ENCODE measurements around the gene AMIGO2. TPM values are rescaled to one million over a fixed set of nuclear protein-coding genes. Genes with fewer than 3 reads are reported as not detected.

Gene AMIGO2
- total and polyA plus RNA-seq, 9 of the 15 experiments (the other 6 are each of a cell fraction or from before 2014, with no cell fraction given) = 2.0 to 8.3 (median 3.8) TPM

DNA sequence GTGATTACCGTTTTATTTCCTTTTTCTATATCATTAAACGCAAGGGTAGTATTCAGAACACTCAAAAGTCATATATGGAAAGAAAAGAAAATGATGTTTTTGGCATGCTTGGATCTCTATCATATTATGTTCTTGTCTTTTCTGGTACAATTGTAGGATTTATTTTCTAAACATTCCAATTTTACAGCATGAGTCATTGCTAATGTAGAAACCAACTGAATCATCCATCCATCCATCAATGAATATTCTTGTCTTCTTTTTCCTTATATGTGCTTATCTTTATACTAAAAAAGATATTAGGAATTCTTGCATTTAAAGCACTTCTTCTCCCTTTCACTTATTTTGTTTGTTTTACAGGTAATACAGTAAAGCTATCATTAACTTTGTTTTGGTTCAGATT is 20.4 kb upstream of the AMIGO2 start:
- no peak overlapping the region for H3K4me2 ChIP-seq (ENCODE audit: insufficient read depth, low read length)
- no peaks in the 10 kb centered on the region for H3K9me3 ChIP-seq (replicated peaks; ENCODE audit: control insufficient read depth, insufficient read depth, low read depth, low read length)
- no peaks in the 10 kb centered on the region for H3K9me1 ChIP-seq (ENCODE audit: control insufficient read depth, insufficient read depth, low read length)
- no TSS peak for BruUV-seq (replicated peaks)
- no peak overlapping the region for H3K27ac ChIP-seq (ENCODE audit: extremely low read depth, low read depth, low read length)
- no peak overlapping the region for H3K4me3 ChIP-seq
- no peaks in the 10 kb centered on the region for H3K4me1 ChIP-seq (replicated peaks in 1 of 2; ENCODE audit: control insufficient read depth in 2 of 2, insufficient read depth in 2 of 2, low read length in 2 of 2)
- POLR2A ChIA-PET = no interaction called here
- intact Hi-C loops (cut with micrococcal nuclease) = no loop called here
- in situ Hi-C loops (cut with MboI) = no loop called here
- no peak overlapping the region for H3K9ac ChIP-seq (ENCODE audit: insufficient read depth in 1 of 2, low read depth in 2 of 2, low read length in 2 of 2)
- H2AFZ ChIP-seq (ENCODE audit: low read depth, low read length) = no peak overlapping the region
- ATAC-seq (no peak), DNase-seq (ENCODE audit: extremely low read depth in 1 of 4, low spot score in 3 of 4) (no peak), FAIRE-seq (no peak)
- 45% methylated on average over 2 of the region's 2 CpGs for WGBS (ENCODE audit: insufficient coverage, low coverage, missing lambda C conversion rate)
- no peaks in the 10 kb centered on the region for H3K36me3 ChIP-seq (ENCODE audit: control insufficient read depth, insufficient read depth, low read length)
- no peaks in the 10 kb centered on the region for H4K20me1 ChIP-seq (replicated peaks; ENCODE audit: control insufficient read depth, insufficient read depth, low read length)
- no peaks in the 10 kb centered on the region for H3K79me2 ChIP-seq (ENCODE audit: control insufficient read depth, insufficient read depth, low read length)
- H3K27me3 ChIP-seq (ENCODE audit: control insufficient read depth in 2 of 2, insufficient read depth in 2 of 2, low read length in 2 of 2) = no peaks in the 10 kb centered on the region
- CTCF ChIA-PET (ENCODE audit: low intra/inter-chr PET ratio) = no interaction called here
- TF ChIP-seq, protein P1, sequence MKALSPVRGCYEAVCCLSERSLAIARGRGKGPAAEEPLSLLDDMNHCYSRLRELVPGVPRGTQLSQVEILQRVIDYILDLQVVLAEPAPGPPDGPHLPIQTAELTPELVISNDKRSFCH (CRISPR knock-in tag; IDR thresholded peaks at IDR 0.05) = no peak
- TF ChIP-seq, protein P1 (tag; IDR thresholded peaks at IDR 0.05) = no peak
- TF ChIP-seq ZNF764 (CRISPR knock-in tag; IDR thresholded peaks at IDR 0.05; ENCODE audit: low read depth) = no peak
- TF ChIP-seq WHSC1 (IDR thresholded peaks at IDR 0.05; ENCODE audit: low read length) = no peak
- TF ChIP-seq MCM3 (IDR thresholded peaks at IDR 0.05) = no peak
- TF ChIP-seq COPS2 (conservative IDR thresholded peaks at IDR 0.05) = no peak
- TF ChIP-seq ARNT (IDR thresholded peaks at IDR 0.05) = no peak
- no peak for TF ChIP-seq NBN (IDR thresholded peaks at IDR 0.05; ENCODE audit: low read depth)
- TF ChIP-seq, protein P2, sequence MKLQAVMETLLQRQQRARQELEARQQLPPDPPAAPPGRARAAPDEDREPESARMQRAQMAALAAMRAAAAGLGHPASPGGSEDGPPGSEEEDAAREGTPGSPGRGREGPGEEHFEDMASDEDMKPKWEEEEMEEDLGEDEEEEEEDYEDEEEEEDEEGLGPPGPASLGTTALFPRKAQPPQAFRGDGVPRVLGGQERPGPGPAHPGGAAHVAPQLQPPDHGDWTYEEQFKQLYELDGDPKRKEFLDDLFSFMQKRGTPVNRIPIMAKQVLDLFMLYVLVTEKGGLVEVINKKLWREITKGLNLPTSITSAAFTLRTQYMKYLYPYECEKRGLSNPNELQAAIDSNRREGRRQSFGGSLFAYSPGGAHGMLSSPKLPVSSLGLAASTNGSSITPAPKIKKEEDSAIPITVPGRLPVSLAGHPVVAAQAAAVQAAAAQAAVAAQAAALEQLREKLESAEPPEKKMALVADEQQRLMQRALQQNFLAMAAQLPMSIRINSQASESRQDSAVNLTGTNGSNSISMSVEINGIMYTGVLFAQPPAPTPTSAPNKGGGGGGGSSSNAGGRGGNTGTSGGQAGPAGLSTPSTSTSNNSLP (IDR thresholded peaks at IDR 0.05; ENCODE audit: borderline replicate concordance, low read depth, low read length) = no peak
- TF ChIP-seq CBFA2T3 (IDR thresholded peaks at IDR 0.05) = no peak
- TF ChIP-seq SMC3 (conservative IDR thresholded peaks at IDR 0.05; ENCODE audit: insufficient read depth, low read depth, low read length) = no peak
- no peak for TF ChIP-seq CBX3 (IDR thresholded peaks at IDR 0.05; ENCODE audit: borderline replicate concordance in 1 of 2, low read length in 2 of 2)
- TF ChIP-seq ZNF445 (CRISPR knock-in tag; IDR thresholded peaks at IDR 0.05; ENCODE audit: low read depth) = no peak
- TF ChIP-seq, protein P3, sequence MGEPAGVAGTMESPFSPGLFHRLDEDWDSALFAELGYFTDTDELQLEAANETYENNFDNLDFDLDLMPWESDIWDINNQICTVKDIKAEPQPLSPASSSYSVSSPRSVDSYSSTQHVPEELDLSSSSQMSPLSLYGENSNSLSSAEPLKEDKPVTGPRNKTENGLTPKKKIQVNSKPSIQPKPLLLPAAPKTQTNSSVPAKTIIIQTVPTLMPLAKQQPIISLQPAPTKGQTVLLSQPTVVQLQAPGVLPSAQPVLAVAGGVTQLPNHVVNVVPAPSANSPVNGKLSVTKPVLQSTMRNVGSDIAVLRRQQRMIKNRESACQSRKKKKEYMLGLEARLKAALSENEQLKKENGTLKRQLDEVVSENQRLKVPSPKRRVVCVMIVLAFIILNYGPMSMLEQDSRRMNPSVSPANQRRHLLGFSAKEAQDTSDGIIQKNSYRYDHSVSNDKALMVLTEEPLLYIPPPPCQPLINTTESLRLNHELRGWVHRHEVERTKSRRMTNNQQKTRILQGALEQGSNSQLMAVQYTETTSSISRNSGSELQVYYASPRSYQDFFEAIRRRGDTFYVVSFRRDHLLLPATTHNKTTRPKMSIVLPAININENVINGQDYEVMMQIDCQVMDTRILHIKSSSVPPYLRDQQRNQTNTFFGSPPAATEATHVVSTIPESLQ (CRISPR knock-in tag; IDR thresholded peaks at IDR 0.05) = no peak
- TF ChIP-seq MXI1 (IDR thresholded peaks at IDR 0.05; ENCODE audit: low read depth, low read length) = no peak
- TF ChIP-seq RAD21 (CRISPR knock-in tag; conservative IDR thresholded peaks at IDR 0.05 in 1 of 2, IDR thresholded peaks at IDR 0.05 in 1 of 2) = no peak
- no peak for TF ChIP-seq GTF2A2 (tag; IDR thresholded peaks at IDR 0.05)
- TF ChIP-seq KLF6 (CRISPR knock-in tag; IDR thresholded peaks at IDR 0.05; ENCODE audit: borderline replicate concordance) = no peak
